ENCODE results near the gene FBXO31.
"Not testable (repeated sequence)": the region's sequence is repeated elsewhere in the genome, so short reads cannot be mapped to it uniquely, and the experiment has no call there.

FBXO31 gene

GRCh38 chr16:87340198-87340597 lies 43.4 kb downstream of the FBXO31 start:
- no peak for DNase-seq

- DNase-seq, result not testable (repeated sequence)
These were observed 43.9 kb downstream of the FBXO31 start for GRCh38 chr16:87339724-87340105.

DNA sequence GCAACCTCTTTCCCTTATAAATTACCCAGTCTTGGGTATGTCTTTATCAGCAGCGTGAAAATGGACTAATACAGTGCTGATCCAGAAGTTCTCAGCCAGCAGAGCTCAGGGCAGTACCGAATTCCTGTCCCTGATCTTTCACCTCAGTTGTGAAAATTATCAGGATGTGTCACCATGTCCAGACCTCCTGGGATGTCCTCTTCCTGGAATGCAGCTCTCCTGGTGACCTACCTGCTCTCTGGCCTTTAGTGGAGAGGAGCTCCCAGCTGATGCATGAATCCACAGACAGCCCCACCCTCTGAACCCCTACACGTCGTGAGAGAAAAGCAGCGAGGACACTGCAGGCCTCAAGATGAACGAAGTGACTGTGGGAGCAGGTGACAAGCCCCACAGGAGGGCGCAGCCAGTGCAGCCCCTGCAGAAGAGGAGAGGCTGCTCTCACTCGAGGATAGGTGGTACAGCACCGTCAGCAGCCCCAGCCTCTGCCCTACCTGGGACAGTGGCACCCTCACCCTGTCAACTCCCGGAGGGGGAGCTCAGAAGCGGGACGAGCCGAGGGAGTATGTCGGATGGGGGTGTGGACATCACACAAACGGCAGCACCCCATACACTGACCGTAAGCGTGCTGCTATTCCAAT lies 44.4 kb downstream of the FBXO31 start:
- no peak for DNase-seq

DNA sequence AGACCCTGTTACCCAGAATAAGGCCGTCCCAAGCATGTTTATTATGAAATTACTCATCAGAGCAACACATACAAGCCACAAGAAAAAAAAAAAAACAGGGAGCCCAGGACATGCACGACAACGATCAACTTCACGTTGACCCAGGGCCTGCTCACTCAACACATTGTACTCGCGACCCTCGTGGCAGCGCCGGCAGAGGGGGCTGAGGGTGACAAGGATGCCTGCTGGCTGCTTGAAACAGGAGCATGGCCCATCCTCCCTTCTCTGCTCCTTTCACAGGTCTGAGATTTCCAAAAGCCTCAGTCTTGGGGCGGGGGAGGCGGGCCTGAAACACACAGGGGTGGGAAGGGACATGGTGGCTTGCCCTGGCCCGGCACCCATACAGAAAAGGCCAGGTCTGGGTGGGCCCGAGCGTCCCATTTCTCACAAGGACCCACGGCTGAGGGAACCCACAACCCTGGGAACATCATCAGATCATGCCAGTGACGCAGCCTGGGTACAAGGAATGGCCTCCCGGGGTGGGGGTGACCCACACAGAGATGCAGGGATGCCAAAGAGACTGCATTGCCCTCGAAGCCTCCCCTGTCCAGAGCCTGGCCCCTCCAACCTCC lies 45.3 kb downstream of the FBXO31 start:
- no peak for DNase-seq

- no peak for DNase-seq
These were observed 46.3 kb downstream of the FBXO31 start for GRCh38 chr16:87337262-87337771.

DNA sequence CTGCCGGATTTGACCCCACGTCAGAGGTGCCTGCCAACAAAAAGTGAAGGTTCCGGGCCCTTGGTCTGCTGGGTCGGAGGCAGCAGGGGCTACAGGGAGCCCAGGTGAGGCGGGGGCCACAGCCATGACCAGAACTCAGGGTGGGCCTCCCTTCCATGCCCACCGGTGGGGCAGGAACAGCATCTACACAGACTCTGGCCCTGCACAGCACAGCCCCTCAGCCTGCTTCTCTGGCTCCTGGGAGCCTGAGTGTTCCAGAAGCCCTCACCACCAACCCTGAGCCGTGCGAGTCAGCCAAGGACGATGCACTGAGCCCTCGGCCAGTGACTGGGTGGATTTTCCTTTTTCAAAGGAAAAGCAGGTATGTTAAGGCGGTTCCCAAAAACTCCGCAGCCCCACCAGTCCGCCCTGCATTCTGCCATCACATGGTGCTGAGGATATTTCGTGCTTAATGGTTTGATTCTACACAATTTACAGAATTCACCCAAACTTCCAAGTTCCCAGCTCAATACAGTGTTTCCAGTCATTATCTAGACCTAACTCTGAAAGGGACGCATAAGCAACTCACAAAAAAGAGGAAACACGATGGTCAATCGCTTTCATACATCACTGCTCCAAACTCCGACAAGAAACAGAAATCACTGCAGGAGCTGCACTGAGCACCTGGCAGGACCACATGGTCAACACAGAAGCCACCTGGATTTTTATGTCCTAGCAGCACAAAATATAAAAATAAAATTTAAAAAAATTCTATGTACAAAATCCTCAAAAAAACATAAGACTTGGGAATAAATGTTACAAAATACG lies 46.9 kb downstream of the FBXO31 start:
- no peak for DNase-seq

GRCh38 chr16:87335625-87336433 lies 47.7 kb downstream of the FBXO31 start:
- no peak for DNase-seq

DNA sequence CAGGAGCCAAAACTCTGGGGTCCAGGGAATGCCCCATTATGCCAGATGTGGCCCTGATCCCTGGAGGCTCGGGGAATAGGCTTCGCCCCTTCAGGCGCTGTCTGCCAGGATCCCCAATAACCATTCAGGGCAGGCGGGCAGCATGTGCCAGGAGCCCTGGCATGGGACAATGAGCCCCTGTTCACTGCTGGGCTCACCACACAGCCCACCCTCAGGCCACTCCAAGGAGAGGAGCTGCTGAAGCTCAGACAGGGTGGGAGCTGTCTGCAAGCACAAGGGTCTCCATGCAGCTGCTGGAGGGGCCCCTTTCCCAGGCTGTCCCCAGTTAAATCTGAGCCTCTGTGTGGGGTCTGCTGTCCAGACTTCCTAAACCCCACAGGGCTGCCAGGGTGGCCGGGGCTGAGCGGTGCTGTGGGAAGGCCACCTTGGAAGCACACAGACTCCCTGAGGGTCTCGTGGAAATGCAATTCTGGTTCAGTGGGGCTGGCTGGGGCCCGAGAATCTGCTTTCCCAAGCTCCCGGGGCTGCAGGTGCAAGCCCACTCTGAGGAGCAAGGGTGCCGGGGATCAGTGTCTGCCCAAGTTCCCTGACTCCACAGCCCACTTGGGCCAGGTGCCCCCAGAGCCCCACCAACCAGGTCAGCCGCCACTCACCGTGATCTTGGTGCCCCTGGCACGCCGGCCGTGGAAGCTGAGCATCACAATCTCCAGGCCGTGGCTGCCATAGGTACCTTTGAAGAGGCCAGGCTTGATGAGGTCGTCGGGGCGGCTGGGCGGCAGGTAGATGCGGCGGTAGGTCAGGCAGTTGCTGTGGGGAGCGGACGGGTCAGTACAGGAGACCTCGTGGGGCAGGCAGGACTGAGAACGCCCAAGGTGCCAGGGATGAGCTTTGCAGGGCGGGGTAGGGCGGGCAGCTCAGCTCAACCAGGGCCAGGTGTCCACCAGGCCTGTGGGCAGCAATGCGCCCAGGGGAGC lies 48.6 kb downstream of the FBXO31 start:
- DNase-seq, result no peak

GRCh38 chr16:87333581-87334331 lies 49.8 kb downstream of the FBXO31 start:
- no peak for DNase-seq

DNA sequence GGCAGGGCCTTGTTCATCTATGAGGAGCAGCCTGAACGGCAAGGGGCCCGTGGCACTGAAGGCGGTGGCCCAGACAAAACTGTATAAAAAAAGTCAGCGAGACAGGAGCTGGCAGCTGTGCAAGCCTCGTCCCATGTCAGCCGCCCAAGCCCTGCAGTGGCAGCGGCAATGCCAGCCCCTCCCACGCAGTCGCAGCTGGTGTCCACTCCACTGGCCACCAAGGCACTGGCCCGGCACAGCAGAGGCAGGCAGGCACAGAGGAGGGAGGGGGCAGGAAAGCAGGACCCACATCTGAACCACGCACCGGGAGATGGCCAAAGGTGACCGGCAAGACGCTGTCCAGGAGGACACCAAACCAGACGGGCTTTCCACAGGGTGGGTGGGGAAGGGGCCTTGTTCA lies 50.5 kb downstream of the FBXO31 start:
- DNase-seq, result no peak

DNA sequence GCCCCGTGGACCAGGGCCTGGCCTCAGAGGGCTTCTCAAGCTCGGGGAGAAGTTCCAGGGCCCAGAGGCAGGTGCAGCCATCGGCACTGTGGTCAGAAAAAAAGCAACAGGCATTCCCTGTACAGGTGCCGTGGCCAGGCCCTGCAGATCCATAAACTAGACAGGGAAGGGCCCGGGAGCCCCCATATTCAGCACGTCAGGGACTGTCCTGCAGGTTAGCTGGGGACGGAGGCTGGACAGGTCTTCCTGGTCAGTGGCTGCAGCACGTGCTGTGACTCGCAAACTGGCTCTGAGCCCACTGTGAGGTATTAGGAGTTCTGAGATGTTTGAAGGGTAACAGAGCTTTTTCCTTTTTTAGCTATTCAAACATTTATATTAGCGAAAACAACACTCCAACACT lies 51.4 kb downstream of the FBXO31 start:
- DNase-seq, result no peak

DNA sequence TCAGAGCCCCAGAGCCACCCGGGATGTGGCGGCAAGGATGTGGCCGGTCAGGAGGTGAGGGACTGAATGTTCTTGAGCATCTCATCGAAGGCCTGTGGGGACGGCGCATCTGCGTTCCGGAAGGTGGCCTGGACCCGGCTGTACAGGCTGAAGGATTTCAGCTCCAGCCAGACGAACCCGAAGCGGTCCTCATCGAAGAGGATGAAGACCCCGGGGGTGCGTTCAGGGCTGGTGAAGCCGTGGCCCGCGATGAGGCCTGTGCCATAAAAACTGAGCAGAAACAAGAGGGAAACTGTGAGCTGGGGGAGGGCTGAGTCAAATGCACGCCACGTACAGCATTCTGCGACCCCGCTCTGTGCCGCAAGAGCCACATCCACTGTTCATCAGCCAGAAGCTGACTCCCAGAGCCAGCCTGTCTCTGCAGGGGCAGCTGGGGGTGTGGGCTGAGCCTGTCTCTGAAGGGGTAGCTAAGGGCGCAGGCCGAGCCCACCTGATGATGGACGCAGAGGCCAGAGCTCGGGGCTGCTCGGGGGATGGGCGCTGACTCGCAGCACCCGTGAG lies 52.3 kb downstream of the FBXO31 start:
- no peak for DNase-seq

DNA sequence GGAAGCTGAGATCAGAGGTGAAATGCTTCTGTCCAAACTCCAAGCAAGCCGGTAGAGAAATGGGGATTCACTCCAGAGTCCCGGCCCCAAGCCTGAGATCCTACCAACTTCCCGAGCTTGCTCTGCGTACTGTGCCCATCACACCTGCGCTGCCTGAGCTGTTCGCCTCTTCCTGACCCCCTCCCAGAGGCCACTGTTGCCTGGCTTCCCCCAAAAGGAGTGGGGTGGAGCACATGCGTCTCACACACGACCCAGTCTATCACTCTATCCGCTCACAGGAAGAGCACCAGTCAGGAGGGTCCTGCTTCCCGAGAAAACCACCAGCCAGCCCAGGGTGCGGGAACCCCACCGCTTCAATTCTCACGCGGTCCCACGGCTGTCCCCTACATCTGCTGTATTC lies 52.9 kb downstream of the FBXO31 start:
- DNase-seq, result no peak

DNA sequence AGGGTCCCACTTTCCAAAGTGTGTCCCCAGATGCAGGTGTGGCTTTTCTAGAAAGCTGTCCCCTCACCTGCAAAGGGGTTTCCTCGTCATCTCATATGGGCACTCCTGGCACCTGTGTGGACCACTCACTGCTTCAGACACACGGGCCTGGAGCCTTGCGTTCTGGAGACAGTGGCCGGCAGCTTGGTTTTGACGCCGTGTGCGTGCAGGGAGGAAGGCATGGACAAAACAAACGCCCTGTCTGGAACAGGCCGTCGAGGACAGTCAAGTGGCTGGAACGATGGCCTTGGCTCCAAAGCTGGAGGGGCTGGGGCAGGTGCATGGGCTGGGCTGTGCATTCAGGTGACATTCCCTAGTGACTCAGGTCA lies 53.3 kb downstream of the FBXO31 start:
- no peak for DNase-seq

DNA sequence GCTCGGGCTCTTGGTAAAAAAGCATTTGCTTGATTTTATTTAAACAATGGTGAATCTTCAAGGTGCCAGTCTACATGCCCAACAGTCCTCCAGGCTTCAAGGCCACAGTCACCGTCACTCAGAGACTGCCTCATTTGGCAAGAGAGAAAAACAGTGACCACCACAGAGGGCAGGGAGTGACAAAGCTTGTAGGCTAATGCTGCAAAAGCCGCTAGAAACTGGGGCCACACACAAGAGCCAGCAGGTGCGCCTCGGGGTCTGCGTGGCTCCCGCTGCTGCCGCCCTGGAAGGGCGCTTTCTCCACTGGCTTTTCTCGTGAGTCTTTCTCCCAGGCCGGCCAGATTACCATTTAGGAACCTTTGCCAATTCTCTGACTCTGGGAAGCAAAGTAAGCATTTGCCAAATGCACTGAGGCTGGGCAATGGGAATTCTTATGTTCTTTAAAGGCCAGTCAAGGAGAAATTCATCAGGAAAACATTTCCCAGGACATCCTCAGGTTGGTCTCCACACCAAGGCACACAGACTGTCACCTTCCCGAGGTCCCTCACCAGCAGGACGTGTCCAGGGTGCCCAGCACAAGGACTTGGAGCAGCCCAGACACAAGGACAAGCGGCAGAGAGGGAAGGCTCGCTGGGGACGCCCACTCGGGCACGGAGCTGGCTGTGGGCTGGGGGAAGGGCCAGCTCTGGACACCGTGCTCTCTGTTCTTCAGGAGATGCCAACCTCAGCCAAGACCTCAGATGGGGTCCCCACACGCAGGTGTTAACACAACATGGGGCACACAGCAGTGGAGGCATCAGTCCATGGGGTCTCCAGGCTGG lies 53.9 kb downstream of the FBXO31 start:
- no peak for DNase-seq

DNA sequence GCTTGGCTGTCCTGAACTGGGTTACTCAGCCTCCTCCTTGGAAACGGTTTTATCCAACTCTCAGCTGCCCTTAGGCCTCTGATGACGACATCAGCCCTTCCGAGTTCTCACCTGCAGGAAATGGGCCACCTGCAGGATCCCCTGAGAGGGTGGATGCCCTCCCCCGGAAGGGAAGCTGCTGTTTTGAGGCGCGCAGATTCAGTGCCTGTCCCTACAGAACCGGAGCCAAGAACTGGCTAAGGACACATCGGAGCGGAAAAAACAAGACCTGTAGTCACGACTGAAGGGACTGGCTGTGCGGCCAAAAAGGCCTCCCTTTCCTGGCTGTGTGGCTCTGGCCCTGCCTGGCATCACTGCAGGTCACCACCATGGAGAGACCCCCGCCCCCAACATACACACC lies 54.7 kb downstream of the FBXO31 start:
- DNase-seq, result no peak

DNA sequence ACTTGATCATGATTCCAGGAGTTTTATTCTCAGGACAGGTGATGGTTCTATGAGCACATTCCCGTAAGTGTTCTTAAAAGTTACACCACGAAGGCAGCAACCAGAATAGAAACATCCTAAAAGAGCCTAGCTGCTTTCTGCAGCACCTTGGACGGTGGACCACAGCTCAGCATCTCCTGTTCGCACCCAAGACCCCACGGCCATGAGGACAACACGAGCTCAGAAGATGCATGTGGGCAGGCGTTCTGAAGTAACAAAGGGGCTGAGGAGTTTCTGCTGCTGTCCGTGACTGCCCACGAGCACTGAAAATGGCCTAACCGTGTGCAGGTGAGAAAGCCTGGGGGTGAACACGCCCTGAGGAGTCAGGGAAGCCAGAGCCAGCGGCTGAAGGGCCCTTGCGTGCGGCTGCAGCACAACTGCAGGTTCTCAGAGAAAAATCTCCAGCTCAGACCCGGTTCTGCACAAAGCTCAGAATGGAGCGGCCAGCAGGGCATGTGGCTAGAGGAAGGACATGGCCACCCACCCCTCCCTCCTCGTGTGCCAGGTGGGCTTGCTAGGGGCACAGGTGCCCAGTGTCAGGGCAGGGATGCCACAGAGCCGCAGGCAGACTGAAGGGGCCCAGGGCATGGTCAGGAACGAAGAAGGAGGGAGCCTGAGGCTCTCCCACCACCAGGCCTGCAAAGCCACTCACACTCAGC lies 55.6 kb downstream of the FBXO31 start:
- no peak for DNase-seq

- DNase-seq, result no peak
These were observed 57.4 kb downstream of the FBXO31 start for GRCh38 chr16:87326151-87326571.

GRCh38 chr16:87325423-87325858 lies 58.1 kb downstream of the FBXO31 start:
- DNase-seq, result no peak
